IPS-18a (cell line): Measurements from ENCODE around the gene PRKAR2B.
"Not testable (repeated sequence)": the region's sequence is repeated elsewhere in the genome, so short reads cannot be mapped to it uniquely, and the experiment has no call there.

ENCODE experiments used
- H3K27ac ChIP-seq: one replicate; pipeline ENCODE4 v1.5.1; 2013; ENCODE audit warnings: low read length
- H3K27me3 ChIP-seq: one replicate; pipeline ENCODE4 v1.6.1; 2013; ENCODE audit warnings: mild to moderate bottlenecking, low read length; ENCODE audit not compliant: control insufficient read depth, insufficient read depth
- H3K36me3 ChIP-seq: one replicate; pipeline ENCODE4 v1.6.1; 2013; ENCODE audit warnings: low read depth, low read length; ENCODE audit not compliant: control insufficient read depth
- H3K4me1 ChIP-seq: one replicate; pipeline ENCODE4 v1.6.1; 2013; ENCODE audit warnings: low read depth, low read length; ENCODE audit not compliant: control insufficient read depth
- H3K4me3 ChIP-seq: one replicate; pipeline ENCODE4 v1.5.1; 2013; ENCODE audit warnings: low read length
- H3K9ac ChIP-seq: one replicate; pipeline ENCODE4 v1.6.1; 2013; ENCODE audit warnings: mild to moderate bottlenecking, low read length, moderate library complexity
- H3K9me3 ChIP-seq: one replicate; pipeline ENCODE4 v1.6.1; 2013; ENCODE audit warnings: low read depth, low read length; ENCODE audit not compliant: control insufficient read depth

PRKAR2B gene

GRCh38 chr7:107118109-107118900, 73.8 kb downstream of the PRKAR2B start:
- no peaks in the 10 kb centered on the region for H3K27me3 ChIP-seq
- no peak overlapping the region for H3K27ac ChIP-seq
- no peaks in the 10 kb centered on the region for H3K36me3 ChIP-seq
- H3K9me3 ChIP-seq = no peaks in the 10 kb centered on the region
- no peak overlapping the region for H3K9ac ChIP-seq
- peaks cover 7% of the 10 kb centered on the region for H3K4me1 ChIP-seq
- H3K4me3 ChIP-seq = no peak overlapping the region

DNA sequence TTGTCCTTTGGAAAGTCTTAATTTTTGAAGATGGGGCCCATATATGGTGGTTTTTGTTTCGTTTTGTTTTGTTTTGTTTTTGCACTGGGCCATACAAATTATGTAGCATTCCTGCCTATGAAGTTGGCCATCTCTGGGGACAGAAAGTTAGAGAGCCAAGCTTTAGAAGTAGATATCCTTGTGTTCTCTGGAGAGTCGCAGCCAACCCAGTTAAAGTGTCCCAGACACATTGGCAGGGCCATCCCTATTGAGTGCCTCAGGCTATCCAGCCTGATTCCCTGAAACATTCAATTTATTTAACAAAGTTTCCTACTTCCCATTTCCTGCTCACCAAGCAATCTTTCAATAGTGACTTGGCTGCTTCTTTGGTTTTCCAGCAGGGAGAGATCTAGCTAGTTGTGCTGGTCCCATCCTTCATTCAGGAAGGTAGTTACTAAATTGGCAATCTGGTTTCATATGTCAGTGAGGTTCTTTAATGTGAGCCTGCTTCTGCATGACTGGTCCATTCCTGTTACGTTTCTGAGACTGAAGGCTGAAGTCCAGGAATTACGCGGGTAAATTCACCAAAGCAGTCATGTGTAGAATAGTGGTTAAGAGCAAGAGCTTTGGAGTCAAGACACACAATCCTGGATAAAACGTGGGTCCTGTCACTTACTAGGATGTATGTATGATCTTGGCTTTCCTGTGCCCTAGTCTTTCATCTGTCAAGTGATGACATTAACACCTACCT, 75.0 kb downstream of the PRKAR2B start:
- Histone ChIP-seq H3K27ac (no peak overlapping the region), H3K9me3 (no peaks in the 10 kb centered on the region), H3K27me3 (no peaks in the 10 kb centered on the region), H3K4me1 (peaks cover 7% of the 10 kb centered on the region), H3K4me3 (no peak overlapping the region), H3K9ac (no peak overlapping the region), H3K36me3 (no peaks in the 10 kb centered on the region)

DNA sequence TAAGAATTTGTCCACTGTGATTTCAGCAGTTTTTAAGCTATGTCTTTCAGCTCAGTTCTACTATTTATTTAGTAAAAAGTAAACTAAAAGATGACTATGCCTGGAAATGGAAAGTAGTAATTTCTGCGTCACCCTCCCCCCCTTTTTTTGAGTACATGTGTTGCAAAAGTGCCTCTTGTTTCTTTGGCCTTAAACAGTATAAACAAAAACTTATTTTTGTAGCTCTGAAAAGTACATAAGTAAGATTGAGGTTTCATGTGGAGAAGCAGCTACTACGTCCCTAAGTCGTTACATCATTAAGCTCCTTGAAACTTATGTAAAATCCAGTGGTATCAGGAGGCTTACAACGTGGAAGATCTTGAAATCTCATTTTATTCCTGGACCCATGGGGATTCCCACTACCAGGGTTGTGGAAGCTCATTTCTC, 78.0 kb downstream of the PRKAR2B start:
- H3K9ac ChIP-seq = no peak overlapping the region
- H3K4me3 ChIP-seq = no peak overlapping the region
- no peaks in the 10 kb centered on the region for H3K9me3 ChIP-seq
- H3K36me3 ChIP-seq = no peaks in the 10 kb centered on the region
- H3K27me3 ChIP-seq = no peaks in the 10 kb centered on the region
- H3K27ac ChIP-seq = no peak overlapping the region
- no peaks in the 10 kb centered on the region for H3K4me1 ChIP-seq

GRCh38 chr7:107123392-107123791, 78.9 kb downstream of the PRKAR2B start:
- Histone ChIP-seq H3K4me3 (no peak overlapping the region), H3K9ac (no peak overlapping the region), H3K4me1 (no peaks in the 10 kb centered on the region), H3K9me3 (no peaks in the 10 kb centered on the region), H3K27ac (no peak overlapping the region), H3K27me3 (no peaks in the 10 kb centered on the region), H3K36me3 (no peaks in the 10 kb centered on the region)

DNA sequence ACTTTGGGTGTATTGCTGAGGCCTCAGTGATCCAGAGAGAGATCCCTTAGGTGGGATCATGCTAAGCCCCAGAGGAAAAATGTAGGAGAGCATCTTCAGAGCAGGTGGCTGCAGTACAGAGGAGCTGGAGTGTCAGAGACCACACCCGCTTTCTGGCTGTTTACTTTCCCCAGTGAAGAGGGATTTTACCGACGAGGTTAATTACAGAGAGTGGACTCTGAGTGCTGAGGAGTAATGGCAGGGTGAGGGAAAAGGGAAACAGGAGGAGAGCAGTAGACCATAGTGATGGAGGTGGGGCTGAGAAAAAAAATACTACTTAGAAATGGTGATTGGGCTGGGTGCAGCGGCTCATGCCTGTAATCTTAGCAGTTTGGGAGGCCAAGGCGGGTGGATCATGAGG, 81.0 kb downstream of the PRKAR2B start:
- Histone ChIP-seq H3K9ac (no peak overlapping the region), H3K27me3 (no peaks in the 10 kb centered on the region), H3K36me3 (no peaks in the 10 kb centered on the region), H3K4me1 (no peaks in the 10 kb centered on the region), H3K9me3 (no peaks in the 10 kb centered on the region), H3K4me3 (no peak overlapping the region), H3K27ac (no peak overlapping the region)

DNA sequence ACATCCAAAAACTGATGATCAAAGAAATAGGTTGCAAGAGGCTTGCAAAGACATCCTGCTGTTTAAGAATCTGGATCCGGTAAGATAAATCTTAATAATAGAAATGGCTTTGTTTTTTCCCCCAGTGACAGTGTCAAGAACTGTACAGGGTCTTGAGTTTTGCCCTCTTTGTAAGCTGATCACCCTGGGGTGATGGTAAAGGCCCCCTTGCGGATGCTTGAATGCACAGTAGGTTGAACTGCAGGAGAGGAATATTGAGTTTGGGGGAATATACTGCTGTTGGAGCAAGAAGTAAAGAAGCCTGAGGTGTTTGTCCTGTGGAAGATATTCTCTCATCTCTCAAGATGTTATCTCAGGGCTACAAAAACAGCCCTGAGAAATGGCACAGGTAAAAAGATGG, 83.7 kb downstream of the PRKAR2B start:
- Histone ChIP-seq H3K9ac (no peak overlapping the region), H3K36me3 (no peaks in the 10 kb centered on the region), H3K27me3 (no peaks in the 10 kb centered on the region), H3K4me3 (no peak overlapping the region), H3K27ac (no peak overlapping the region), H3K4me1 (peaks cover 16% of the 10 kb centered on the region), H3K9me3 (no peaks in the 10 kb centered on the region)

DNA sequence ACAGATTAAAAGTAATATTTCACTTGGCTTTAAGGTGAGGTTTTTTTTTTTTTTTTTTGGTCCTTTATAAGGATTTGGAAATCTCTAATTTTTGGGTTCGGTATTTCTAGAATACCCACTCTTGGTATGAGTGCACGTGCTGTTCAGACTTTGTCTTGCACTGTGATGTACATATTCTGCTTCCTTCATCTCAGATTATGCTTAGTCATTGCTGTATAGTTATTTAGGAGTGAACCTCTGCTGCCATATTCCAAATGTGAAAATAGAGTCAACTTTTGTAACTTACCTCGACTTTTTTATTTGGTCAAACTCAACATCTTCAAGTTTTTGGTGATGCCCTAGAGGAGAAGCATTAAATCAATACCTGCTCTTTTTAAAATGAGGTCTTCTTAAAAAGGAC, 84.2 kb downstream of the PRKAR2B start:
- Histone ChIP-seq H3K36me3 (no peaks in the 10 kb centered on the region), H3K27ac (no peak overlapping the region), H3K9me3 (no peaks in the 10 kb centered on the region), H3K4me3 (no peak overlapping the region), H3K27me3 (no peaks in the 10 kb centered on the region), H3K9ac (no peak overlapping the region), H3K4me1 (peaks cover 16% of the 10 kb centered on the region)

- no peaks in the 10 kb centered on the region for H3K9me3 ChIP-seq
- H3K36me3 ChIP-seq = no peaks in the 10 kb centered on the region
- no peak overlapping the region for H3K9ac ChIP-seq
- H3K4me3 ChIP-seq = no peak overlapping the region
- H3K27me3 ChIP-seq = no peaks in the 10 kb centered on the region
- H3K4me1 ChIP-seq = peaks cover 16% of the 10 kb centered on the region
- H3K27ac ChIP-seq = no peak overlapping the region
These were observed 86.1 kb downstream of the PRKAR2B start for GRCh38 chr7:107130487-107131220.

DNA sequence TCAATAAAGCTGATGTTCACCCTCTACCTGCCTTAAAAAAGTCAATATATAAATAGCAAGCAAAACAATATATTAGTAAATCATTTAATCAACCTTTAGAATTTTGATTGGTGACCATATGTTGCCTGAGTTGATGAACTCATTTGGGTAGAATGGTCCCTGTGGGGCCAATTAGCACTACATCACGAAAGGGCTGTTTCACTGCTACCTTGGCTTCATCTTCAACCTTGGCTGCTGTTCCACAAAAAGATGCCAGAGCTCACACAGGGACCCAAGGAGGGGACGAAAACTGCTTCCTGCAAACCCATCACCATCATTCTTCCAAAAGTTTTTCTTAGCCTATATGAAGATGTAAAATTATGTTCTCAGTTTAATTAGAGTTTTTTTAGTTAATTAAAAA, 88.9 kb downstream of the PRKAR2B start:
- no peak overlapping the region for H3K9ac ChIP-seq
- no peak overlapping the region for H3K27ac ChIP-seq
- H3K4me1 ChIP-seq = peaks cover 16% of the 10 kb centered on the region
- no peaks in the 10 kb centered on the region for H3K27me3 ChIP-seq
- no peak overlapping the region for H3K4me3 ChIP-seq
- no peaks in the 10 kb centered on the region for H3K36me3 ChIP-seq
- H3K9me3 ChIP-seq = no peaks in the 10 kb centered on the region

DNA sequence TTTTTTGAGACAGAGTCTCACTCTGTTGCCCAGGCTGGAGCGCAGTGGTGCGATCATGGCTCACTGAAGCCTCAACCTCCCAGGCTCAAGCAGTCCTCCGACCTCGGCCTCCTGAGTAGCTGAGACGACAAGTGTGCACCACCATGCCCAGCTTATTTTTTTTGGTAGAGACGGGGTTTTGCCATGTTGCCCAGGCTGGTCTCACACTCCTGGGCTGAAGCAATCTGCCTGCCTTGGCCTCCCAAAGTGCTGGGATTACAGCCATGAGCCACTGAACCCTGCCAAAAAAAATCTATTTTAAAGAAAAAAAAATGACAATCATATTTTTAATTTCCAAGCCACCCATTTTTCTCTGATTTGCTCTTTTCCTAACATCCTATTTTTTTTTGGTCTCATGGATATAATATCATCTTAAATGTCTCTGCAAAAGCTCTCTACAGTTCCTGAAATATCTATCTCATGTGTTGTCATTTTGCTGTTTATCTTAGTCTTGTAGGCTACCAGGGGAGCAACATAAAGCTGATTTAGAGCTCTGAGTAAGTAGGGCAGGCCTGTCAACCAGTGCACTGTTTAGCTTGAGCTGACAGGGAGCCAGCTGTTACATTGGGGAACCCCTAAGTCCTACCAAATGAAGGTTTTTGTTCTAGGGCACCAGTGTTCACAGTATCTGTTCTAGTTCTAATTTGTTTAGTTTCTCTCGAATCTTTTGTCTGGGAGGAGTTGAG, 94.4 kb downstream of the PRKAR2B start:
- no peaks in the 10 kb centered on the region for H3K36me3 ChIP-seq
- H3K4me3 ChIP-seq = no peak overlapping the region
- no peaks in the 10 kb centered on the region for H3K27me3 ChIP-seq
- no peak overlapping the region for H3K27ac ChIP-seq
- no peaks in the 10 kb centered on the region for H3K4me1 ChIP-seq
- no peaks in the 10 kb centered on the region for H3K9me3 ChIP-seq
- no peak overlapping the region for H3K9ac ChIP-seq

DNA sequence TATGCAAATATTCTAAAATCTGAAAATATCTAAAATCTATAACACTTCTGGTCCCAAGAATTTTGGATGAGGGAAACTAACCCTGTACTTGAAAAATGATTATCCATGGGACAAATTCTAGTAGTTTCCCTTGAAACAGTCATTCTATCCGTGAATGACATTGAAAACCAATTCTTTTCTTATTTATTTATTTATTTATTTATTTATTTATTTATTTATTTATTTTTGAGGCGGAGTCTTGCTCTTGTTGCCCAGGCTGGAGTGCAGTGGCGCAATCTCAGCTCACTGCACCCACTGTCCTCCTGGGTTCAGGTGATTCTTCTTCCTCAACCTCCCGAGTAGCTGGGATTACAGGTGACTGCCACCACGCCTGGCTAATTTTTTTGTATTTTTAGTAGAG, 99.4 kb downstream of the PRKAR2B start:
- not testable (repeated sequence) for H3K27ac ChIP-seq, H3K9ac ChIP-seq, H3K27me3 ChIP-seq, H3K4me3 ChIP-seq, H3K9me3 ChIP-seq, H3K36me3 ChIP-seq, H3K4me1 ChIP-seq
